ENCODE measurements around the gene ONECUT3. TPM values are rescaled to one million over a fixed set of nuclear protein-coding genes. Genes with fewer than 3 reads are reported as not detected.

The ONECUT3 gene
- total RNA-seq, 1 donor from 2014 or later = not detected

GRCh38 chr19:1768248-1768647, 14.9 kb downstream of the ONECUT3 start:
- DNase-seq (ENCODE audit: low read depth in 2 of 2) = peak in 1 of 2 donors; percentile 29

GRCh38 chr19:1768918-1769644, 15.8 kb downstream of the ONECUT3 start:
- DNase-seq (ENCODE audit: low read depth in 2 of 2) = no peak

DNA sequence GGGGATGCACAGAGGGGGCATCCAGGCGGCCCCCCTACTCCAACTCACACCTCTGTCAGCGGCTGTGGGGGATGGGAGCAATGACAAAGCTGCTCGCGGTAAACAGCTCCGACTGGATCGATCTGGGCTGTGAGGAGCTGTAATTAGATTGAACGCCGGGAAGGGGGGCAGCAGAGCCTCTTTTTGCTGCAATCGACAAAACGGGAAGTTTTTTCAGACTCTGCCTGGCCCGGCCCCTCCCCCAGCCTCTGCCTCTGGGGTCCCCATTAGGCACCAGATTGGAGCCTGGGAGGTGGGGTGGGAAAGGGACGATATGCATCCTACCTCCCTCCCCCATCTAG, 16.3 kb downstream of the ONECUT3 start:
- DNase-seq (ENCODE audit: low read depth in 2 of 2) = no peak

DNA sequence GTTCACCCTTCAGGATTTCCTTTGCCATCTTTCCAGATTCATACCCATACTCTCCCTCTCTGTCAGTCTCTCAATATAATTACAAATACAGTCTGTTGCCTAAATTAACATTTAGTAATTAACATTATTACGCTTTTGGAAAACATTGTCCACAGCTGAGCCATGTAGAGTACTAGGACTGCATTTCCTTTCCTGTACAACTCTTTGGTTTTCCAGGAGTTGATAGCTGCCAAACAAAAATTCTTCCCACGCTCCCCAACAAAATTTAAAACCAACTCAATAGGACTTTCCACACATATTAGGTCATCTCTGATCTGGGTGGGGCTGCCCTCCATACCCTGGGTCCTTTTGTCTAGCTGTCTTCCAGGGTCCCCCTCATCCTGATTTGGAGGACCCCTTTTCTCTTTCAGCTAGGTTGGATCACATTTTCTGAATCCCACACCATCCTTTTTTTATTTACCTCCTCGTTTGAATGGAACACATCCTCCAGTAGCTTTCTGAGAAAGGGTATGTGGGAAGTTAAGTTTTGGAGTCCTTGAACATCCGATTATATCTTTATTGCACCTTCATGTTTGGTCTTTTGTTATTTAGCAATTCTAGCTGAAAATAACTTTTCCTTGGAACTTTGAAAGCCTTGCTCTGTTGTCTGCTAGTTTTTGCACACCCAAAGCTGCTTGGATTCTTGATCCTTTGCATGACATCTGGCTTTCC, 17.7 kb downstream of the ONECUT3 start:
- no peak for DNase-seq (ENCODE audit: low read depth in 2 of 2)

DNA sequence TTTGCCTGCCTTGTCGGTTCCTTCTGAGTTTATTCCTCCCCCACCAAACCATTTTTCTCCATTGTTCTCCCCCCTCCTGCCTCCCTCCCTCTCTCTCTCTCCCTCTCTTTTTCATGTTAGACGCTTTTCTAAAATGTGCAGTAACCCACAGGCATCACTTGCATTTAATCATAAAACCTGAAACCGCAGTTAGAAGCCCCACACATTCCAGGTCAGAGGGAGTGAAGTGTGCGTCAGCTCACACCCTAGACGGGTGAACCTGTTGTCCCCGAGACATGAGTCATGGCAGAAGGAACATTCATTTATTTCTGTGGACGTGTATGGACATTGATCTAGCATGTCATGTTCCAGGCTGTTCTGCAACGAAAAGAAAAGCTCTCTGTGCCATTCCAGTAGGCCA, 19.9 kb downstream of the ONECUT3 start:
- no peak for DNase-seq (ENCODE audit: low read depth in 2 of 2)

GRCh38 chr19:1774989-1775772, 21.9 kb downstream of the ONECUT3 start:
- no peak for DNase-seq (ENCODE audit: low read depth in 2 of 2)

DNA sequence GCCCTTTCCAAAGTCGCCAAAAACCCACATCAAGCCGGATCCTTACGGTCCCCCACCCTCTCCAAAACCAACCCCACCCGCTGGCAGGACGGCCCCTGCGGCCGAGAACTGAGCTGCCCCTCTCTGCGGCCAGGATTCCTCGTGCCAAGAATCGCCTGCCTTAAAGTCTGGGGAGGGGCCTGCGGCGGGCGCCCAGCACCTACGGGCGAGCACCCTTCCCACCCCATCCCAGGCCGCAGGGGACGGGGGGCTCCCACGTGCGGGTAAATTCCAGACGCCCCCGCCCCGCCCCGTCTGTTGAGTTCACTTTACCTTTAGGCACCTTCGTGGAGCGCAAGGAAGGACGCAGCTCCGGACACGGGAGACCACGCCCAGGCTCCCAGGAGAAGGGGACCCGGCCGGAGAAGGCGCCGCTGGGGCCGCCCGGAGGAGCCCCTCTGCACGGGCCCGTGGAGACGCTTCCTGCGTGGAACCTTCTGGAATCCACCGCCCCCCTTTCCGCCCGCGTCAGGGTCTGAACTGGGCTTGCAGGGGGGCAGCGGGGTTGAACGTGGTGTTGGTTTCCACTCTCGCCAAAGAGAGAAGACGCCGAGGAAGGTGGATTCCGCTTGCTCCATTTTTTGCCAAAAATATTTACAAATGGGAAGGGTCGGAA, 22.8 kb downstream of the ONECUT3 start:
- no peak for DNase-seq (ENCODE audit: low read depth in 2 of 2)

DNA sequence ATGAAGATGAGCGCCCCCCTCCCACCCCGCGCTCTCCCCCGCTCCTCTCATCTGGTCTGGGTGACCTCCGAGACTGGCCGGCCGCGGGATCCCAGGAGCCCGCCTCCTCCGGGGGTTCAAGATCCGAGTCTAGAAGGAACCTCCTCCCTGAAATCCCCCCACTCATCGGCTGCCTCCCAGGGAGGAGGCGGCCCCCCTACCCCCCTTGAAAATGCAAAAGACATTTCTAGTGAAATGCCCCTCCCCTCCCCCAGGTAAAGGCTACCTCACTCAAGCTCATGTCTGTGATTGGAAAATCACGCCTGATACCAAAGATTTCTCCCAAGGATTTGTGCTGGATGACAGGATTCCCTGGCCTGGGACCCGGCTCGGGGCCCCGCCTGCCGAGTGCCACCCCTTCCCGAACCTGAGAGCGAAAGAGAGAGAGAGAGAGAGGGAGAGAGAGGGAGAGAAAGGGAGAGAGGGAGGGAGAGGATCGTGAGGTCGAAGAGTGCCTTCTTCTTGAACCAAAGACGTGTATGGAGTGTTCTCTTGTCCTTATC, 23.4 kb downstream of the ONECUT3 start:
- DNase-seq (ENCODE audit: low read depth in 2 of 2) = no peak

- DNase-seq (ENCODE audit: low read depth in 2 of 2) = no peak
These were observed 23.8 kb downstream of the ONECUT3 start for GRCh38 chr19:1777149-1777548.

- DNase-seq (ENCODE audit: low read depth in 2 of 2) = no peak
These were observed 26.3 kb downstream of the ONECUT3 start for GRCh38 chr19:1779574-1779973.

- DNase-seq (ENCODE audit: low read depth in 2 of 2) = no peak
These were observed 27.1 kb downstream of the ONECUT3 start for GRCh38 chr19:1780272-1780958.

DNA sequence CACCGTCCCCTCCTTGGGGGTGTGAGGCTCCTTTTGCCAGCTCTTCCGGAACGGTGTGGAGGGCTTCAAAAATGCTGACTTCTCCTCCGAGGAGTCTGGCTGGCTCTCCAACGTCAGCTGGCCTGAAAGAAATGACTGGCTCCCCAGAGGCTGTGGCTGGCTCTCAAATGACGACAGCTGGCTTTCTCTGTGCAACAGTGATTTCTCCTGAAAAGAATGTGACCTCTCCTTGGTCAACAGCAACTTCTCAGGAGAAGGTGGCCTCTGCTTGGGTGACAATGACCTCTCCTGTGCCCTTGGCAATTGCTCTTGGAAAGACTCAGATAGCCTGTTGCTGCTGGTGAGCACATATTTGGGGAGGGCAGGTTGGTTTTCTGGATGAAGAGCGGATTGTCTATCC, 29.2 kb downstream of the ONECUT3 start:
- no peak for DNase-seq (ENCODE audit: low read depth in 2 of 2)

DNA sequence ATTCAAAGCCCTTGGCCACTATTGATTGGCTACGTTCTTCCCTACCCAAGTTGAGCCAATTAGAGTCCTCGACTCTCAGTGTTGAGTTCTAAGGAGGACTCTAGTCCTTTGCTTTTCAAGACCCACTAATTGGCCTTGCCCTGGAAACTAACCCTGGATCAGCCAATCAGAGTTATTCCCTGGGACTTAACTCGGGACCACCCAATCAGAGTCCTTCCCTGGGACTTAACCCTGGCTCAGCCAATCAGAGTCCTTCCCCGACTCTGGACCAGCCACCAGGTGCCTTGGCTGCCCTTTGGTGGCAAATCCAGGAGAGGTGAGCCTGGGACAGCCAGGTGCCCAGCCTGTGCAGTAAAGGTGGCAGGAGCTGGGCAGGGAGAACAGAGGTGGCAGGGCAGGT, 30.0 kb downstream of the ONECUT3 start:
- DNase-seq (ENCODE audit: low read depth in 2 of 2) = no peak

DNA sequence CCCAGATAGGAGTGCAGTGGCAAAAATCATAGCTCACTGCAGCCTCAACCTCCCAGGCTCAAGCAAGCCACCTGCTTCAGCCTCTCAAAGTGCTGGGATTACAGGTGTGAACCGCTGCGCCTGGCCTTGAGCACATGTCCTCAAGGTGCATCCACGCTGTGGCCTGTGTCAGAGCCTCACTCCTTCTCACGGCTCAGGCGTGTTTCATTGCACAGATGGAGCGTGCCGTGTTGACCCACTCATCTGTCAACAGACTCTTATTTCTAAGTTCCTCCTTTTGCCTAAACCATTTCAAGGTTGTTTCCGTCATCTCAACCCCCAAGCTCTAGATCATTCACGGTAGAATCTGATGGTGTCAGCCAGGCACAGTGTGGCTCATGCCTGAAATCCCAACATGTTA, 30.6 kb downstream of the ONECUT3 start:
- DNase-seq (ENCODE audit: low read depth in 2 of 2) = no peak

DNA sequence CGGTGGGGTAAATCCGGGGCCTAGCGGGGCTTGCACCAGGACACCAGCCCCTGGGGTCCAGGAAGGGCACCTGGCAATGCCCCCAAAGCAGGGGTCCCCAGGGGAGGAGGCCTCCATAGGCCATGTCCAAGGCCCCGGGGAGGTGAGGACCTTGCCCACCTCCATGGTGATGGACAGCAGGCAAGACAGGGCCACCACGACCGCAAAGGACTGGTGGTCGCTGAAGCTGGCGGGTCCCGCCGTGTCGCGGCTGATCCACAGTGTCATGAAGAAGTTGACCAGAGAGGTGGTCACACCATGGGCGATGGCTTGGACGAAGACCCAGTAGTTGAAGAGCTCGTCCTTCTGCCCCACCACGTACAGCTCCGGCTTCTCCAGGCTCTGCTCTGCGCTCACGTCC, 32.0 kb downstream of the ONECUT3 start:
- no peak for DNase-seq (ENCODE audit: low read depth in 2 of 2)

DNA sequence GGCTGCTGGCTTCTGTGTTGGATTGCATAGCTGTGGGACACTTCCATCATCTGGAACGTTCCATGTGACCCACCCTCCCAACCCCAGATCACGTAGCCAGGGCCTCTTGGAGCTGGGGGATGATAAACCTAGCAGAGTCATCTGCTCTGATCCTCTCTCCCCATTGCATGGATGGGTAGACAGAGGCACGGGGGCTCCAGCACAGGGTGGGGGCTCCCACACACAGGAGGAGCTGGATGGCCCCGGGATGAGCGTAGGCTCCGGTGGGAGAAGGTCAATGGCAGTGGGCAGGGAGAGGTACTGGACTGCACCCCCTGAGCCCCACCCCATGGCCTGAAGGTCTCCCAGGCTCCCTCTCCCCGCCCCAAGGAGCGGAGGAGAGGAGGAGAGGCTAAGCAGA, 33.4 kb downstream of the ONECUT3 start:
- DNase-seq (ENCODE audit: low read depth in 2 of 2) = no peak

DNA sequence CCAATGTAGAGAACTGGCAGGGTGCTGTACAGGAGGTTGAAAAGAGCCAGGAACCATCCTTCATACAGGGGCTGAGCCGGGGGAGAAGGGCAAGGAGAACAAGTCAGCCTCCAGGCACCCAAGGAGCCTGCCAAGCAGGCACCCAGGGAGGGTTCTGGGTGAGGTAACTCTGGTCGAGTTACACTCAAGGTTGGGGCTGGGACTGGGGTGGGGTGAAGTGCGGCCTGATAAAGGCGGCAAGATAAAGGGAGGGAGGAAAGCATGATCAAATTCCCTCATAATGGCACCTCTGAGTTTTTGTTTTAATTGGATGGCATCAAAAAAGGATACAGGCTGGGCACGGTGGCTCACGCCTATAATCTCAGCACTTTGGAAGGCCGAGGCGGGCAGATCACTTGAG, 33.8 kb downstream of the ONECUT3 start:
- DNase-seq (ENCODE audit: low read depth in 2 of 2) = no peak

DNA sequence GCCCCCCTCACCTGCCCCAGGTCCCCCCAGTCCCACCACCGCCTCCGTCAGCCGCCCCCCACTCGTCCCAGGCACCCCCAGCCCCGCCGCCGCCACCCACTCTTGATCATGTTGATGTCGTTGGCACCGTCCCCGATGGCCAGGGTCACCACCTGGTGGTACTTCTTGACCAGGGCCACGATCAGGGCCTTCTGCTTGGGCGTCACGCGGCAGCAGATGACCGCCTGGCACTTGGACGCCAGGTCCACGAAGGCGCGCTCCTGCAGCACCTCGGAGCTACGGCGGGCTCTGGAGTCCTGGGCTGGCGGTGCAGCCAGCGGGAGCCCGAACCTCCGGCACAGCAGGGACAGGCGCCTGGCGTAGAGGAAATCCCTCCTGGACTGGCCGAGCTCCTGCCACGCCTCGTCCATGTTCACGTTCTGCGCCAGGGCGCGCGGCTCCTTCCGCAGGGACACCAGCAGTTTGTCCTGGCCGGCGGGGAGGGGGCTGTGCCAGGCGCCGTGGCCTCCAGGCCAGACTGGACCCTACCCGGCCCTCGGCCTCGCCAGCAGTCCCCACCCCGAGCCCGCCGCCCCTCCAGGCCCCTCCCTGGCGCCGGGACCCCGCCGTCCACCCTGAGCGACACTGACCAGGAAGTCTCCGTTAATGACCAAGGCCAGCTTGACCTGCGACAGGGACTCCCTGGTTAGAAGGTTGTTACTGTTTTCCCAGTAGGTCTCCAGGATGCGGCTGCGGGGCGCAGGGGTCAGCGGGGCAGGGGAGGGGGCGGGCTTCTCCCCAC, 36.1 kb downstream of the ONECUT3 start:
- DNase-seq (ENCODE audit: low read depth in 2 of 2) = no peak

DNA sequence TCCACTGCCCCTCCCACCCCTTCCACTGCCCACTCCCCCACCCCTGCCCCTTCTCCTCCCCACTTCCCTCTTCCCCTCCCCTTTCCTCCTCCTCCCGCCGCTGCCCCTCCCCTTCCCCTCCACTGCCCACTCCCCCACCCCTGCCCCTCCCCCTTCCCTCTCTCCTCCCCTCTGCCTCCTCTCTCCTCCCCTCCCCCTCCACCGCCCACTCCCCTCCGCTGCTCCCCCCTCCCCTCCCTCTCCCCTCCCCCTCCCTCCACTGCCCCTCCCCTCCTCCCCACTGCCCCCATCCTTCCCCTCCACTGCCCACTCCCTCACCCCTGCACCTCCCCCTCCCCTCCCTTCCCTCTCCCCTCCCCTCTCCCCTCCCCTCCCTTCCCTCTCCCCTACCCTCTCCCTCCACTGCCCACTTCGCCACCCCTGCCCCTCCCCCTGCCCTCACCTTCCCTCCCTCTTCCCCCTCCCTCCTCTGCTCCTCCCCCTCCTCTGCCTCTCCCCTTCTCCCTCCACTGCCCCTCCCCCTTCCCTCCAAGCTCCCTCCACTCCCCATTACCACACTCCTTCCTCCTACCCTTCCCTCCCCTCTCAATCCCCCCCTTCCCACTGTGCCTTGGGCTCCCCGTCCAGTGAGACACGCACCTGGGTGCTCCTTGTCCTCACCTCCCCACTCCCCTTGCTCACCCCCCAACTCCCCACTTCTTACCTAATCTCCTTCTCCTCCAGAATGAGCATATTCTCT, 36.9 kb downstream of the ONECUT3 start:
- DNase-seq (ENCODE audit: low read depth in 2 of 2) = no peak

DNA sequence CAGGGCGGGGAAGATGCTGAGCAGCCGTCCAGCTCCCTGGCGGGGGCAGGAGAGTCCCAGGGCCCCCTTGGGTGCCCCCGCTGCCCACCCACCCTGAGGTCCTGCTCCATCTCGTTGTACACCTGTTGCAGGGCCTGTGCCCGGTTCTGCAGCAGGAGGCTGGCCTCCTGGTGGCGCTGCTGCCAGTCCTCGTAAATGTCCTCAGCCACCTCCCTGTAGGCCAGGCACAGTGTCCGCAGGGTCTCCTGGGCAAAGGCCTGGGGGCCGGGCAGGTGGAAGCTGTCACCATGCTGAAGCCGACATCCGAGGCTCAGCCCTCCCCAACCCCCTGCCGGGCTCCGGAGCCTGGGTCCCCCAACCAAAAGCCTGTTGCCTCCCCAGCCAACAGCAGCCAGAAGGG, 38.6 kb downstream of the ONECUT3 start:
- DNase-seq (ENCODE audit: low read depth in 2 of 2) = no peak
